ENCODE results near the gene RABGEF1.
"Not testable (repeated sequence)": the region's sequence is repeated elsewhere in the genome, so short reads cannot be mapped to it uniquely, and the experiment has no call there.

GRCh38 chr7:66847523-66847855 lies 107.0 kb downstream of the RABGEF1 start:
- TF ChIP-seq TAF1 (conservative IDR thresholded peaks at IDR 0.05); ATF3 (IDR thresholded peaks at IDR 0.05); CTCF (IDR thresholded peaks at IDR 0.05; ENCODE audit: low read depth, low read length, missing input control); GABPA (IDR thresholded peaks at IDR 0.05 in 1 of 2, conservative IDR thresholded peaks at IDR 0.05 in 1 of 2); REST (IDR thresholded peaks at IDR 0.05); MAX (IDR thresholded peaks at IDR 0.05); RAD21 (IDR thresholded peaks at IDR 0.05); FOXA1 (IDR thresholded peaks at IDR 0.05); NR2F2 (IDR thresholded peaks at IDR 0.05); EGR1 (IDR thresholded peaks at IDR 0.05; ENCODE audit: low read depth in 2 of 2); YY1 (IDR thresholded peaks at IDR 0.05): not testable (repeated sequence)
